ENCODE results near the gene ARID1A. TPM values are rescaled to one million over a fixed set of nuclear protein-coding genes. Genes with fewer than 3 reads are reported as not detected.

ARID1A gene
- total and polyA plus RNA-seq, 9 of the 15 experiments (the other 6 are each of a cell fraction or from before 2014, with no cell fraction given): 8.3 to 88.3 (median 22.5) TPM

GRCh38 chr1:26828411-26828991 is 132.7 kb downstream of the ARID1A start:
- Histone ChIP-seq H3K4me2 (ENCODE audit: insufficient read depth, low read length) (peak overlapping the region; percentile 70), H4K20me1 (replicated peaks; ENCODE audit: control insufficient read depth, insufficient read depth, low read length) (peaks cover 16% of the 10 kb centered on the region; the same call in 1 of the 2 replicates), H3K36me3 (ENCODE audit: control insufficient read depth, insufficient read depth, low read length) (peaks cover 49% of the 10 kb centered on the region), H2AFZ (ENCODE audit: low read depth, low read length) (no peak overlapping the region), H3K4me3 (no peak overlapping the region; the same call in 1 of the 2 replicates), H3K9me3 (replicated peaks; ENCODE audit: control insufficient read depth, insufficient read depth, low read depth, low read length) (no peaks in the 10 kb centered on the region), H3K9me1 (ENCODE audit: control insufficient read depth, insufficient read depth, low read length) (peaks cover 10% of the 10 kb centered on the region), H3K27ac (ENCODE audit: extremely low read depth, low read depth, low read length) (peak overlapping the region; percentile 48; the same call in 2 of the 3 replicates), H3K79me2 (ENCODE audit: control insufficient read depth, insufficient read depth, low read length) (peaks cover 41% of the 10 kb centered on the region), H3K9ac (ENCODE audit: insufficient read depth in 1 of 2, low read depth in 2 of 2, low read length in 2 of 2) (peak overlapping the region; percentile 27 to 85), H3K27me3 (ENCODE audit: control insufficient read depth in 2 of 2, insufficient read depth in 2 of 2, low read length in 2 of 2) (no peaks in the 10 kb centered on the region), H3K4me1 (replicated peaks in 1 of 2; ENCODE audit: control insufficient read depth in 2 of 2, insufficient read depth in 2 of 2, low read length in 2 of 2) (peaks cover 42 to 44% of the 10 kb centered on the region in 2 experiments)
- TF ChIP-seq, protein P1, sequence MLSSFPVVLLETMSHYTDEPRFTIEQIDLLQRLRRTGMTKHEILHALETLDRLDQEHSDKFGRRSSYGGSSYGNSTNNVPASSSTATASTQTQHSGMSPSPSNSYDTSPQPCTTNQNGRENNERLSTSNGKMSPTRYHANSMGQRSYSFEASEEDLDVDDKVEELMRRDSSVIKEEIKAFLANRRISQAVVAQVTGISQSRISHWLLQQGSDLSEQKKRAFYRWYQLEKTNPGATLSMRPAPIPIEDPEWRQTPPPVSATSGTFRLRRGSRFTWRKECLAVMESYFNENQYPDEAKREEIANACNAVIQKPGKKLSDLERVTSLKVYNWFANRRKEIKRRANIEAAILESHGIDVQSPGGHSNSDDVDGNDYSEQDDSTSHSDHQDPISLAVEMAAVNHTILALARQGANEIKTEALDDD (IDR thresholded peaks at IDR 0.05): peak; percentile 91
- TF ChIP-seq ZFX (CRISPR knock-in tag; IDR thresholded peaks at IDR 0.05) (peak; percentile 33; the same call in 1 of the 2 replicates), PYGO2 (tag; IDR thresholded peaks at IDR 0.05) (no peak), KDM5B (IDR thresholded peaks at IDR 0.05; ENCODE audit: insufficient replicate concordance, low read depth, low read length) (peak; percentile 33), U2AF2 (optimal IDR thresholded peaks at IDR 0.05; ENCODE audit: low read depth, low read length) (no peak)
- WGBS (ENCODE audit: insufficient coverage, low coverage, missing lambda C conversion rate): 31% methylated on average over 4 of the region's 4 CpGs
- in situ Hi-C loops (cut with MboI): no loop called here
- peak; percentile 58 for ATAC-seq
- no TSS peak for BruUV-seq (replicated peaks)
- ChIA-PET POLR2A (interaction anchor here (0.6 to 2.2 kb wide), 12 partner anchors 10 to 357 kb away, joined by 3 to 7 read pairs (median 3); partner anchors contain the start of genes HMGN2 and NR0B2), CTCF (ENCODE audit: low intra/inter-chr PET ratio) (no interaction called here)
- peak; percentile 91 for FAIRE-seq
- intact Hi-C loops (cut with micrococcal nuclease): no loop called here
- DNase-seq (ENCODE audit: extremely low read depth in 1 of 4, low spot score in 3 of 4): peak in 3 of 4 experiments; percentile 23 to 76 (median 54)

Data from K562 (cell line).